NOMO-1 treated with DMSO at 0.1 percent for 48 hours (cell line): Measurements from ENCODE around the gene KIF17.
"Not testable (repeated sequence)": the region's sequence is repeated elsewhere in the genome, so short reads cannot be mapped to it uniquely, and the experiment has no call there.

ENCODE experiments used
- DNase-seq: peaks from one replicate; lab custom pipeline; 2025; ENCODE audit not compliant: unreplicated experiment; lab: John Stamatoyannopoulos, UW

Gene KIF17

DNA sequence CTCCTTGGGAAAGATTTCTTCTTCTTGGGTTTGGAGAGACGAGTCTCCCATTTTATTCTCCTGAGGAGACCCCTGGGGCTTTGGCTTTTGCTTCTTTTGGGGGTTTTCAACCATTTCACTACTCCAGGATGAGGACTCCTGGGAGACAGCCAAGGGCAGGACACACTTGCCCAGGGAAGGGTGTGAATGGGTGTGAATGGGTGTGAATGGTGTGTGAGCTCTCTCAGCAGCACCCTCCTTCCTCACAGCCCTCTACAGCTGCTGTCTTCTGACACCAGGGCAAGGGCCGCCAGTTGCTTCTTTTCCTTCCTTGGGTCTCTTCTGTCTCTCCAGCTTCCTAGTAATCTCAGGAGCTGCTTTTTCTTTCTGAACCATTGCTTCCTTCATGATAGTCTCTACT, 24.2 kb downstream of the KIF17 start:
- no peak for DNase-seq

DNA sequence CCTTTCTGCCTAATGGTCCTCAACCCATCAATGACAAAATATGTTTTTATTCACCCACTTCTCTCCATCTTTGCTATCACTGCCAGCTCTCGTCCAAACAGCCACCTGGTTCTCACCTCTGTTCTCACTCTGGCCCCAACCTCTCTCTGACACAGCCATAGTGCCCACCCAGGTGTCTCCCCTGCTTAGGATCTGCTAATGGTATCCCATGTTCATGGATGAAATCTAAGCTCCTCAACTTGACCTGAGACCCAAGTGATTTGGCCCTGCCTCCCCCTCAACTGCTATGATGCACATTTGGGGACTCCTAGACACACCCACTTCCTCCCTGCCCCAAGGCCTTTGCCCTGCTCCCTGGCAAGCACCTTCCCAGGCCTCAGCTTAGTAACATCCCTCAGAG, 25.9 kb downstream of the KIF17 start:
- no peak for DNase-seq

DNA sequence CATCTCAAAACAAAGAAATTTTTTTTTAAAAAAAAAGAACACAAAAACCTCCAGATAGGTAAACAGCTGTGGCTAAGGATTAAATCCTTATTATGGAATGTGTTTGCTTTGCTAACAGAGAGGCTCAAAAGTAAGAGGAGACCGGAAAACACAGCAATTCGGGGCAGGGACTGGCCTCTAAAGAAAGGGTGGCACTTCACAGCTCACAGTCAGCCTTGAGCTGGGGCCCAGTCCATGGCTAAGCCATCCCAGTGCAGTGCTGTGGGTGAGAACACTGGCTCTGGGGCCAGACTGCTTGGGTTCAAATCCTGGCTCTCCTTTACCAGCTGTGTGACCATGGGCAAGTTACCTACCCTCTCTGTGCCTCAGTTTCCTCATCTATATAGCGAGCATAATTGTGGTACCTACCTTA, 28.2 kb downstream of the KIF17 start:
- no peak for DNase-seq

DNA sequence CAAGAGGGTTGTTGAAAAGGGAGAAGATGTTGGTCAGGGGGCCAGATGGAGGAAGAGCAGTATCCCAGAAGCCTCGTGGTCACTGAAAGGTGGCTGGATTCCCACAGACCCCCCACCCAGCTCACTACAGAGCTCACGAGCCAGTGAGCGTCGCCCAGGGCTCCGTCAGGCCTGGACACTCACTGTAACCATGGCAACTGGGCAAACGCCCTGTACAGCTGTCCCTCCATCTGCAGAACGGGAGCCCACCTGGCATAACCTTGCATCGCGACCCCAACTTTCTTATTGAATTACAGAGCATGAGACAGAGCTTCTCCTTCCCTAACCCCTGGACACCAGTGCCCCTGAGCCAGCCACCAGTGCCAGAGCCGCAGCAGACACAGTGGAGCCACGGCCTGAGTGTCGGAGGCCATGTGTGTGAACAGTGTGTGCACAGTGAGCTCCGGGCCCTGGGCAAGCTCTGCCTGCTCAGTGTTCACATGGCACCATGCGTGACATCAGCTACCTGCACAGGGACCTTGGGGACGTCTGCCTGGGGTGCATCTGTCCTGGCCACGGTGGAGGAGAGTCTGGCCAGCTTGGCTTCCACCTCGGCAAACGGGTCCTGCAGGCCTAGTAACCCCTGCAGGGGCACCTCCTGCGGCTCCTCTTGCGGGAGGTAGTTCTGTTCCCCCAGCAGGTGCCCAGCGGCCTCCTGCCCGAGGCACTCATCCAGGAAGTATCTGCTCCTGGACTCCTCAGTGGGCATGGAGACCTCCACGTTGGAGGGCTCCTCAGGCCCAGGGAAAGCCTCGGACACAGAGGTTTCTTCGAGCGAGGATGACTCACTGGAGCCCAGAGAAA, 30.7 kb downstream of the KIF17 start:
- no peak for DNase-seq

DNA sequence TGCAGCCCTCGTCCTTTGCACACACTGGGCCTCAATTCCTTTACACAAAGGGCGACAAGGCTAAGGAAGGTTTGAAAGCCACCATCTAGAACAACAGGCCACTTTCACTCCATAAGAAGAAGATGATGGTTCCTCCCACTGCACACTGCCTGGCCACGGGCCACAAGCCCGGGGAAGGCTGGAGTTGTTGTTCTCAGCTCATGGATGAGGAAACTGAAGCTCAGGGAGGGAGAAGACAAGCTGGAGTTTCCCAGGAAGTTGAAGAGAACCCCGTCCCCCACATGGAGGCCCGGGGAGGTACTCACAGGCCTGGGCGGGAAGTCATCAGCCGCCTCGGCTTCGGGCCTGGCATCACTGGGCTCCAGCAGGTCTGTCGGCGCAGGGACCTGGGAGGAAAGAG, 32.1 kb downstream of the KIF17 start:
- no peak for DNase-seq

DNA sequence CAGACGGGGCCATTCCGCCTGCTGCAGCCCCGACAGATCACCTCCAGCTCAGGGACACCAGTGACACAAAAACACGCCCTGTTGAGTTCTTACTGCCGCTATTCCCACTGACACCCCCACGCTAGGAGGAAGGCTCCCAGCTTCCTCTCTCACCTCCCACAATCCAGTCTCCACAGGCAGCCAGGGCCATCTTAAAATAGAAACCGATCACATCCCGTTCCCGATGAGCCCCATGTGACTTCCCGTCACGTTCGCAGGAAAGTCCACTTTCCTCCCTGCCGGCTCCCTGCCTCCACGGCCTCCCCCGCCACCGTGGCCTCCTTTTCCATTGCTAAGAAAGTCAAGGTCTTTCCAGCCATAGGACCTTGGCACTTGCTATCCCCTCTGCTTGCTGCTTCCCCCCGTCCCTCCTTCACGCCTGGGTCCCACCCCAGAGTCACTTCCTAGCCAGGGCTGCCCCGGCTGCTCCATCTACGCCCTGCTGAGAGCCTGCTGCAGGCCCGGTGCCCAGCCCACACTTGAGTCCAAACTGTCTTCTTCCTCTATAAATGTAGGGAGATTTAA, 32.6 kb downstream of the KIF17 start:
- DNase-seq = no peak

DNA sequence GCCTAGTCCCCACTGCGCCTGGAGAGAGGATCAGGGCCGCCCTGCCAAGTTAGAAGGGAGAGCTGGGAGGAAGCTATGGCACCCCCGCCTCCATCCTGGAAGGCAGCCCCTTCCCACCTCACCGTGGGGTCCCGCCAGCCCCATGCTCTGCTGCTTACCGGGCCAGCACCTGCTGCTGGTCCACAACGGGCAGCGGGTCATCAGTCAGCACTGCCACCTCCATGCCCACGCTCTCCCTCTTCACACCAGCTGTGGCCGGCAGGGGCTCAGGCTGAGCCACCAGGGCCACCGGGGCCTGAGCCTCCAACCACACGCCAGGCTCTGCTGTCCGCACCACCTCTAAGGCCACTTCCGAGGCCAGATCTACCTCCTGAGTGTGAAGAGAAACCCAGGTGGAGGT, 33.2 kb downstream of the KIF17 start:
- no peak for DNase-seq

DNA sequence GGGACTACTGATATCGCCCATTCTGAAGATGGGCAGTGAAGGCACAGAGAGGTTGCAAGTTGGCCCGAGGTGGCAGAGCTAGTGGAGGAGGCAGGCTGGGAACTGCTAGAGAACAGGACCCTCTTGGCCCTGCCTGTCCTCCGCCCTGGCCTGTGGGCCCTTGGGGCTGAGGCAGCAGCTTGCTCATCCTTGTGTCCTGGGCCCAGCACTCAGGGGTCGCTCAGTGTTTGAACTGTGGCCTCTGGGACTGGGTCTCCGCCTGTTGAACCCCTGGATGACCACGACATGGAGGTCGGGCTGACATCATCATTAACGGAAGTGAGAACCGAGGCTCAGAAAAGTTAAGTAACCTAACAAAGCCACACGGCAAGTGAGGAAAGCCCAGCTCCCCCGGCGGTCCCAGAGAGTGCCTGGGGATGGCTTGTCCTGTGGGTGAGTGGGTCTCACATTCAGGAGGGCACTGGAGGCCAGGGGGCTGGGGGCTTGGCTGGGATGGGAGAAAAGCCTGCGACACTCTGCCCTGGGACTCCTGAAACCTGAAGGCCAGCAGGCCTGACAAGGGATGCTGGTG, 33.7 kb downstream of the KIF17 start:
- DNase-seq = no peak

DNA sequence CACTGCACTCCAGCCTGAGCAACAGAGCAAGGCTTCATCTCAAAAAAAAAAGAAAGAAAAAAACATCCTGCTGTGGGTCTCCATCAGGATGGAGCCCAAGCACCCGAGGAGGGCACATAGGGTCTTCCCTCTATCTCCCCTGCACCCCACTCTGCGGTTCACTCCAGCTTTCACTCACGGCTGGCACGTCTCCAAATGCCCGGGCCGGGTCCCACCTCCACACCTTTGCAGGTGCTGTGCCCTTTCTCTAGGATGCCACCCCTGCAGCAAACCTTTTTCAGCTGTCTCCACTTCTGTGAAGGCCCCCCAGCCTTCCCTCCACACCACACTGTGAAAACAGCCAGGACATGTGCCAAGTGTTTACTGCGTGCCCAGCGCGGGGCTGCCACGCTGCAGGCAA, 34.2 kb downstream of the KIF17 start:
- DNase-seq = no peak

DNA sequence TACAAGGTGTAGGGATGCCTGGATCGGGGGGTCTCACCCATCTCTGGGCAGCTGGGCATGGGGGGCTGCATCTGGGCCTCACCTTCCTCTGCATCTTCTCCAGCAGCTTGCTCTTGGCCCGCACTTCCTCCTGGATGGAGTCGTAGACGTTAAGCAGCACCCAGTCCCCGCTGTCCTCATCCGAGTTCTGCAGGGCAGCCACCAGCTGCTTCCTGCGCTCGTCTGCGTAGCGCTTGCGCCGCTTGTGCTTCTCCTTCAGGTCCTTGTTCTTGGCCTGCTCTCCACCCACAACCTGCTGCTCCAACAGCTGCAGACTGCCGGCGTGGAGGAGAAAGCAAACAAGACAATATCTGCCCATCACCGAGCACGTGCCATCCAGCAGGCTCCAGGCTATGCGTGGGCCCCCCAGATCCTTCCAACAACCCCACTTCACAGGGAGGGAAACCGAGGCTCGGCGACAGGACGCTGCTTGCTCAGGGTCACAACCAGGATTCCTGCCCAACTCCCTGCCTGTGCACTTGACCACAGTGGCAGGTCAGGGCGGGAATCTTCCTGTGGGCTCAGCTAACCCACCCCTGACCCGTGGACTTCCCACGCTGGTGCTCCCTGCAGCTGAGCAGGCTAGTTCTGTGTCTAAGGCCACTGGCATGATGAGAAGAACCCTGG, 35.1 kb downstream of the KIF17 start:
- DNase-seq = peak; percentile 67

DNA sequence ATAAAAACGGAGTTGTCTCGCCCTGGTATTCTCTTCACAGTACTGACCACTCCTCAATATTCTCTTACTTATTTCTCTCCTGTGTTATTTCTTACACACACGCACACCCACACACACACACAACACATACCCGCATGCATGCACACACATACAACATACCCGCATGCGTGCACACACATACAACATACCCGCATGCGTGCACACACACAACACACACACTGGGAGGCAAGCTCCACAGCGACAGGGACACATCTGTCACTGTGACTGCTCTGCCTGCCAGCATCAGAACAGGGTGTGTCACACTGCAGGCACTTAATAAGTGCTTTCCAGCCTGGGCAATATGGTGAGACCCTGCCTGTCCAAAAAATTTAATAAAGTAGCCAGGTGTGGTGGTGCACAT, 35.8 kb downstream of the KIF17 start:
- DNase-seq = no peak

DNA sequence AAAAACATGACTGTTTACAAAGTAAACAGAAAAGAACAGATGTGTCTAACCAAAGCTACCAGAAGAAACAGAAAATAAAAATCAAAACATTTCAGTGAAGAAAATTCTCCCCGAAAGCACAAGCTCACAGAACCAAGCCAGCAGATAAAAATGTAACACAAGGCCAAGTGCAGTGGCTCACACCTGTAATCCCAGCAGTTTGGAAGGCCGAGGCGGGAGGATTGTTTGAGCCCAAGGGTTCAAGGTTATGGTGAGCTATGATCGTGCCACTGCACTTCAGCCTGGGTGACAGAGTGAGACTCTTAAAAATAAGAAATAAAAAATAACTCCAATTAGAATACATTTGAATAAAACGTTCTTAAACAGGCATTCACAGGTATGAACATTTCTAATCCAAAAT, 37.5 kb downstream of the KIF17 start:
- no peak for DNase-seq

DNA sequence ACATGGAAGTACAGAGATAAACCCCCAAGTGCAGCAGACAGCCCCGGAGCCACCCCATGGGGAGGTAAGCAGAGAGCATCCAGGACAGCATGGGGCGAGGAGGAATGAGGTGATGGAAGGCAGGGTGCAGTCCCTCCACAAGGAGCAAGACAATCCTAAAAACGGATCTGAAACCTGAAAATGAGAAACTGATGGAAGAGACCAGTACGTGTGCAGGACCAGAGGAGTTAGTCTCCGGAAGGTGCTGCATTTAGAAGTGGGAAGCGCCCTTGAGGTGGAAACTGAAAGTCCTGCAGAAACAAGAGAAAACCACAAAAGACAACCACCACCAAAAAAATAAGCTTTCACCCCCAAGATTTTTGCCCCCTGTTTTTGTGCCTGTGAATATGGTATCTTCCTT, 39.2 kb downstream of the KIF17 start:
- DNase-seq = peak; percentile 95

DNA sequence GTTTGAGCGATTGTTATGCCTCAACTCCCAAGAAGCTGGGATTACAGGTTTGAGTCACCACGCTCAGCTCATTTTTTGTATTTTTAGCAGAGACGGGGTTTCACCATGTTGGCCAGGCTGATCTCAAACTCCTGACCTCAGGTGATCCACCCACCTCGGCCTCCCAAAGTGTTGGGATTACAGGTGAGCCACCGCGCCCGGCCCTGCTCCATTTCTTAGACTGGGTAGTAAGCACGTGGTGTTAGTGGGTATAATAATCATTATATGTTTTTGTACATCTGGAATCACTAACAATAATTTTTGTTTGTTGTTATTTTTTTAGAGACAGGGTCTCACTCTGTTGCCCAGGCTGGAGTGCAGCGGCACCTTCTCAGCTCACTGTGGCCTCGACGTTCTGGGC, 44.2 kb downstream of the KIF17 start:
- DNase-seq = not testable (repeated sequence)

DNA sequence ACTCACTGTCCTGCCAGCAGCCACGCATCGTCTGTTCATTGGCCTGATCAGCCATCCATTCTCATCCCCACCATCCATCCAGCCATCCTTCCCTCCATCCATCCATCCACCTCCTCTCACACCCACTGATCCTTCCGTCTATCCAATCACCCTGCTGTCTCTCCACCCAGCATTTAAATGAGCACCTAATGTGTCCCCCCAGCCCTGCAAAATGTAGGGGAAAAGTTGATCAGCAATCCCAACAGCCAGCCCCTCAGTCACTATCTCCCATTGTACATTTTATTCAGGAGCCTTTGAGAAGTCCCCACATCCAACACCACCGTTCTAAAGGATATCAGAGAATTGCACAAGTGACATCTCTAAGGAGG, 45.6 kb downstream of the KIF17 start:
- DNase-seq = no peak

DNA sequence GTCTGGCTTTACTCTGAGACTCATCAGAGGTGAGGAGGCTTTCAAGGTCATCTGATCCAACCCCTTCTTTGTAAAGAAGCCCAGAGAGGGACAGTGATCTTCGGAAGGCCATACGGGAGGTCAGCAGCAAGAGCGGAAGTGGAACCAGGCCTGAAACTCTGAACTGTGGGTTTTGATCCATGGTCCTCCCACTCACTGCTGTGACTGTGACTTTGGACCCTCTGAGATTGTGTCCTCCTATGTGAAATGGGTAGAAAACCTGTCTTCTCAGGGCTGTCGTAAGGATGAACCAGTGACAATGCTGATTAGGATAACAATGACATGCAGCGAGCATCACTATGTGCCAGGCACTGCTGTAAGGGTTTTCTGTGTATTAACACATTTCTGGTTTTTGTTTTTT, 46.9 kb downstream of the KIF17 start:
- no peak for DNase-seq

DNA sequence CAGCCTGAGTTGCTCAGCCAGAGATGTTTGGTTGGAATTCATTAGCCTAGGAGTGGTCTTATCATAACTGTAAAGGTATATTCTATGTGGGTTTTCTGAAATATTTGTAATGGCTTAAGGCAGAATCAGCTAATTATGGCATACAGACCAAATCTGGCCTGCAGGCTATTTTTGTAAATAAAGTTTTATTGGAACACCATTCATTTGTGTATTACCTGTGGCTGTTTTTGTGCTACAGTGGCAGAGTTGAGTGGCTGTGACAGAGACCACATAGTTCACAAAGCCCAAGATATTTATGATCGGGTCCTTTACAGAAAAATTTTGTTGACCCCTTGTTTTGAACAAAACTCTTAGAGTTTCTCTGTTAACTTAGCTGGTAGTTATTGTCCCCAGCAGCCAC, 49.2 kb downstream of the KIF17 start:
- DNase-seq = no peak

DNA sequence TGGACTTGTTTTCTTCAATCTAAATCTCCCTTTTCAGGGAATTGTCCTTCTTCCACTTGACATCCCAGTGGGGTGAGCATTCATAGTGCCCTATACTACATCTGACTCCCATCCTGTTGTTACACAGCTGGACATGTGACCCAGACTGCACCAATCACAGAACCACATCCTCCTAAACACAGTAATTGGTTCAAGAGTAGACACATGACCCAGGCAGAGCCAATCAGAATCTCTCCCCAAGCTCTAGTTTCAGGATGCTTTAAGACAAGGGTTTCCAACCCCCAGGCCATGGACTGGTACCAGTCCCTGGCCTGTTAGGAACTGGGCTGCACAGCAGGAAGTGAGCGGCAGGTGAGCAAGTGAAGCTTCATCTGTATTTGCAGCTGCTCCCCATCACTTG, 51.0 kb downstream of the KIF17 start:
- no peak for DNase-seq

DNA sequence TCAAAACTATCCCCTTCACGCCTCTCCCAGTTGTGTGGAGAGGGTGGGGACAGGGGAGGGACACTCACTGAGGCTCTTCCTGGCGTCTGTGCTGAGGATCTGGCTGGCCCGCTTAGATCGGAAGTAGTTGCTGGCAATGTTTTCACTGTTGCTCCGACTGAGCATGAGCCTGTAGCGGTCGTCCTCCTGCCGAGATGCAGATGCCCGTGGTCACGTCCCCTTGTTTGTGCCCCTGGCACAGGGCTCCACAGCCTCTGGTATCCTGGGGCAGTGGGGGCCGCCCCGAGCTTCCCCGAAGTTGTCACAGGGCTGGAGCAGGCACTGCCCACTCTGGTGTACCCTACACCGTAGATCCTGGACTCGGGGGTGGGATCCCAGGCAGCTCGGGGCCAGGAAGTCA, 51.7 kb downstream of the KIF17 start:
- DNase-seq = no peak

DNA sequence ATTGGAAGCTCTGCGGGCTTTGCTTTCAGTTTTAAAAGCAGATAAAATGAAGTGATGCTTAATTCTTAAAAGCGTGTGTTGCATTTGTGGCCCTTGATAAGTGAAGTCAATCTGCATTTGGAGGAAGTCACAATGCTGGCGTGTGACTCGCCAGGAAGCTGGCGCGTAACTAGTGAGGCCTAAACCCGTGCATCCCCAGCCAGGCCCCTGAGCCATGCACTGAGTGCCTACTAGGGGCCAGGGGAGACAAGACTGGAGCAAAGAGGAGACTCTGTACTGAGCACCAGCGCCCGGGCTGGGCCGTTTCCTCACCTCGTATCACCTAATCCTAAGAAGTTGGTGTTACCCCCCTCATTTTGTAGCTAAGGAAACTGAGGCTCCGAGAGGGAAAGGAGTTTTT, 52.1 kb downstream of the KIF17 start:
- DNase-seq = no peak

DNA sequence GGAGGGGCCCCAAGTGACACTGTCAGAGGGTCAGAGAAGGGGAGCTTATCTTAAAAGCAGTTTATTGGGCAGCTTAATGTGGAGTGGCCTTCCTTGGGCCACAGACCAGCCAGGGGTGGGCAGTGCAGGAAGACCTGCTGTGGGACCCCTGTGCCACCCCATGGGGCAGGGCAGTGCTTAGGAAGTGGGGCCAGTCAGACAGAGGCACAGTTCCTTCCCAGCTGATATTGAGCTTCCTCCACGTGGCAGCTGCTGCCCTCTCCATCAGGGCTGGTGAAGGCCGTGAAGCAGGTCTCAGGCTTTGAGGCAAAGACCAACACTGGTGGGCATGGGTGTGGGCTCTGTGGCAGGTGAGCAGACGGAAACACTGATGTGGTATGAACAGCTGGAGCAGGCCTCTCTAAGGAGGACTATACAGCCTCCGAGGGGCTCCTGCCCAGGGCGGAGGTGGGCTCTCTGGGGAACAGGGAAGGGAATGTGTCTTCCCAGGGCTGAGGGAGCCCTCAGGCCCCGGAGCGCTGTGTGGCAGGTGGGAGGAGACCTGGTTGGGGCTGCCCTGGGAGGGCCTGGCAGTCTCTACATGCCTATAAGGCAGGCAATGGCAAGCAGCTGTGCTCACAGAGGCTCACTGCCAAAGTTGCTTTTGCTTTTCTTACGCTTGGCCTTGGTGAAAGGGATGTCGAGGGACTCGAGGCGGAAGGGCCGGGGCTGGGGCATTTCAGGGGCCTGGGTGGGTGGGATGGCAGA, 53.7 kb downstream of the KIF17 start:
- no peak for DNase-seq
